ENCODE measurements around the gene ZNF837.
"Not testable (repeated sequence)": the region's sequence is repeated elsewhere in the genome, so short reads cannot be mapped to it uniquely, and the experiment has no call there.

The ZNF837 gene

DNA sequence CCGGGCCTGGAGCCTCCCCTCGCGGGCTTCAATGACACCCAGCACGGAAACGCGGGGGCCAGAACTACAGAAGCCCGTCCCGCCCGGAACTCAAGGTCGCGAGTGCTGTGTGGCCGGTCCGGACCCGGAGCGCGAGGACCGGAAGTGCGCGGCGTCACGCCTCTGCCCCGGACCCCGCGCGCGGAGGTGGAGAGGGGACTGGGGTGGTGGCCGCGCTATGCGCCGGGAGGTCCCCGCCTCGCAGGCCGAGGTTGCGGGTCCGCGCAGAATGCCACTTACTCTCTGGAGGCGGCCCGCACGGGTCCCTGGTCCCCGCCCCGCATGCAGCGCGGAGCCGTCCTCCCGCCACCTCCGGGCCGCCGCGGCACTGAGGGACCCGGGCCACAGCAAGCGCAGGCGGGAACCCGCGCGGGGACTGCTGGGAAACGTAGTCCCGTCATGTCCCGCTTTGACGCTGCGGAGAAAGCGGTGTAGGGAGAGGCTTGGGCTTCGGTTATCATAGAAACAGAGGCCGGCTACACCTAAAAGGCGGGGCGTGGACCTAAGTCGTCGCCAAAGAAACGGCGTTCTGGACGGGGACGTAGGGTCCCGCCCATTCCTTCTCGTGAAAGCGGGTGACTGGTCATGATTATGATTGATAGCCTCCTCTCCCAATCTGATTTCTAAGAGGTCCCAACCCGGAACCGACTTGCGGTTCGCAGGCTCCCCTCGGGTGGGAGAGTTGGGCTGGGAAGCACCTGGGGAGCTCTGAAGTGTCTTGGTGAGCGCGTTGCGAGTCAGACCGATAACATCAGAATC is at the start of gene ZNF837:
Gene ZNF837, minus strand, starts transcription at position 369 of the 798 bp plus-strand sequence. CDS start 11,698 bp downstream, outside the sequence.
- DNase-seq, result peak; percentile 97

DNA sequence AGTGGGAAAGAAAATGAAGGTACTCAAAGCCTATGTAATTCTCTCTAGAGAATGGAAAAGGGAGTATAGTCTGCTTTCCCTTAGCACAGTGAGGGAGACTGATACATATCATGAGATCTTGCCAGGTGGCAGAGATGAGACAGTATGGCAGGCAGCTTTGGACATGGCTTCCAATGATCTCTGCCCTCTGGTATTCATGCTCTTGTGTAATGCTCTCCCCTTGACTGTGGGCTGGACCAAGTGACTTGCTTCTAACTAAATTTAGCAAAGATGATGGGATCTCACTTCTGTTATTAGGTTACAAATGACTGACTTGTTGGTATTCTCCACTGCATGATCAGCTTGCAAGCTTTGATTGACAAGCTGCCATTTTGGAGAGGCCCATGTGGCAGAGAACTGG is 48.9 kb upstream of the ZNF837 start:
- DNase-seq, result no peak

DNA sequence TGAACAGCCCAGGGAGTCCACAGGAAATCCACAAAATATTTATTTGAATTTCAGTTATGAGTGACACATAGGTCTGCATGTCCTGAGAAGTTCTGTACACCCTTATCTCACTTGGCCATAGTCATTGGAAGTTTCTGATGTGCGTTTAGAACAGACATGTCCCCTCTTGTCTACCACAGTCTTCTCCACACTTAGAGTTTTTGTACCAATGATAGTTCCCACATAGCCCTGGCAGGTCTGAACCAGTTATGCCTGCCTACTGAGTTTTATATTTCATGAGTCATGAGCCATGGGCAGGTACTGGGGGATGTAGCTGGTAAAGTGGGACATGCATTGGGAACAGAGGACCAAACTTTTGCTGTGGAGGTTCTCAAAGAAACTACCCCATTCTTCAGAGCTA is 47.8 kb upstream of the ZNF837 start:
- DNase-seq, result no peak

DNA sequence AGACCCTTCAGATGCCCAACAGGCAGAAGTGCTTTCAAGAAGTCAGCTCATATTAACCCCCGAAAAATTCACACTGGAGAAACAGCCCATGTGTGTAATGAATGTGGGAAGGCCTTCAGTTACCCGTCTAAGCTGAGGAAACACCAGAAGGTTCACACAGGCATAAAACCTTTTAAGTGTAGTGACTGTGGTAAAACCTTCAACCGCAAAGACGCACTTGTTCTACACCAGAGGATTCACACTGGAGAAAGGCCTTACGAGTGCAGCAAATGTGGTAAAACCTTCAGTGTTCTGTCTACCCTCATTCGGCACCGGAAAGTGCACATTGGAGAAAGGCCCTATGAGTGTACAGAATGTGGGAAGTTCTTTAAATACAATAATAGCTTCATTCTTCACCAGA is 36.2 kb upstream of the ZNF837 start:
- DNase-seq, result no peak

DNA sequence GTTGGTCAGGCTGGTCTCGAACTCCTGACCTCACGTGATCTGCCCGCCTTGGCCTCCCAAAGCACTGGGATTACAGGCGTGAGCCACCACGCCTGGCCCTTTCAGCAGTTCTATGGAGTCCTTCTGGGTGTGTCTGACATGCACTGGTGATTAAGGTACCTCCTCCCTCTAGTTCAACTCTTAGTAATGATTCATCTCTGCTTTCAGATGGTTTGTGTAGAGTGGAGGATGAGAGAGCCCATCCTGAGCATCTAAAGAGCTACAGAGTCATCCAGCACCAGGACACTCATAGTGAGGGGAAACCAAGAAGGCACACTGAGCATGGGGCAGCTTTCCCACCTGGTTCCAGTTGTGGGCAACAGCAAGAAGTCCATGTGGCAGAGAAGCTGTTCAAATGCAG is 35.8 kb upstream of the ZNF837 start:
- DNase-seq, result no peak

DNA sequence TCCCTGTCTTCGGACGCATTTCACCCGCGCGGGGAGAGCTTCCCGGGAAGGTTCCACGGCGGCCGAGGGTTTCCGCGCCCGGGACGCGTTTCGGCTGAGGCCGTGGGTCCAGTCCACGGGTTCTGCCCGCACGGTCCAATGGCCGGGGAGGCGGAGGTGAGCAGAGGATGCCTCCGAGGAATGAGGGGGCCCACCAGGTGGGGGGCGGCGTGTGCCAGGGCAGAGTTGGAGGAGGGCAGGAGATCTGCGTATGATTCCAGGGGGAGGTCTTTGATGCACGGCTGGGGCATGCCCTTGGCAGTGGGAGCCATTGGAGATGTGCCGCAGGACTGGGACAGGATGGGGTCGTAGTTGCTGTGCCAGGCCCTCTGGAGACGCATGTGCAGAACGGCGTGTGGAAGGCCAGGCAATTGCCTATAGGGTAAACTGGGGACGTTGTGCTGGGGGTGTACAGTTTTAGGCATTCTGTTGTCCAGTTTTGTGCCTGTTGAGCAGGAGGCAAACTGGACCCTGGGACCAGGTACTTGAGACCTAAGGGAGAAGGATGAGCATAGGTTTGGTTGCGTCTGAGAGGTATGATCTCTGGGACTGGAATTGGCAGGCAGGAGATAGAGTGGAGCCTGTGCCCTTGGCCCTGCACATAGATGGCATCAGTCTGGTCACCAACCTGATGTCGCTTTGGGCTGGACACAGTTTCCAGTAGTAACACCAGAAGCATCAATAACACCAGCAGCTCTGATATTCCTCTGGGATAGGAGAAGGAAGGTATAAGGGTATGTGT is 28.4 kb upstream of the ZNF837 start:
- peak; percentile 61 for DNase-seq

DNA sequence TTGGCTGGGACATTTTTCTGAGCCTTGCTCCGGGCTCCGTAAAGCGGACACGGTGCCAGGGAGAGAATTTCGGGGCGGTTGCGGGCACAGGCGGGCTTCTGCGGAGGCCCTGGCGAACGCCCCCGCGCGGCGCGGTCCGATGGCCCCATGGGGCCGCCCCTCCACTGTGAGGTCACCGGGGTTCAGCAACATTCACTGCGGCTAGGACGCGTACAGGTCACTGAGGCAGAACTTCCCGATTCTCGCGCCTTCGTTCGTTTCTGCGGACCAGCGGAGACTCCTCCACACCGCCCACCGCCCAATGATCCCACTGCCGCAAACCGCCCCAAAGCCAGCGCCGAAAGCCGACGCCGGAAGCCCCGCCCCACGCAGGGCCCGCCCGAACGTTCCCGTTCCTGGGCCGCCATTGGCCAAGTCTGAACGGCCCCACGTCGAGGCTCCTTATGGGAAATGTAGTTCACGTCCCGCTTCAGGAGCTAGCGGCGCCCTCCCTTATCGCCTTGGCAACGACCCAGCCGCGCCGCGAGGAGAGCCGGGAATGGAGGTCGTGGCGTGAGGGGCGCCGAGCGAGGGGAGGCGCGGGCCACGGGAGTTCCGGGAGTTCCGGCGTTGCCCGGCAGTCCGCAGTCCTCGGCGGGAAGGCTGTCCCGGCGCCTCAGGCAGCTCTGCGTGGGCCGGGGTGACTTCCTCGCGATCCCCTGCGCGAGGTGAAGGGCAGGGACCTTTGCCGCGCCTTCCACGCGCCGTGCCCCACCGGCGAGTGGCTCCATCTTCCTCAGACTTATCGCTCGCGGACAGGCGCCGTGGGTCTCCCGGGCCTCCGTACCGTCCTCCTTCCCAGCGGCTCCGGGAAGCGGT is 27.6 kb upstream of the ZNF837 start, which contains the start of gene ZNF584:
Gene ZNF584, plus strand, starts transcription at position 498 of the 858 bp plus-strand sequence. CDS start 499 bp downstream, outside the sequence.
- peak; percentile 96 for DNase-seq

DNA sequence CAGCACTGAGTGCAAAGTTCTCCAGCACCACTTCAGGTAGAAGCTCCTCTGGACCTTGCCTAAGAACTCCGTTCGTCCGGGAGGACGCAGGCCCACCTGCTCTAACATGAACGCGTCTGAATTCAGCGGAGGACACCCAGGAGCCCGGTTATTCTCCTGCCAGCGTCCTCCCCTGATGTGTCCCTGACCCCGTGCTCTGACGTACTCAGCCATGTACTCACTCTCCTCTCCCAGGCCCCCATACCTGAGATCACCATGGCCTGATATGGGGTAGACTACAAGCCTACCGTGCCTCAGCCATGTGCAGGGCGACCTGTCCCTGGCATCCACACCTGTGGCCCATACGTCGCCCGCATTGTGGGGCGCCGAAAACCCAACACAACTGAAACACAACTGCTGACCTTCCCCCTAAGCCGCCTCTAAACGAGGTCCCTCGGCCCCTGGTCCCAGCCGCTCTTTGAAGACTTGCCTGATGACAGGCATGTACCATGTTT is 26.9 kb upstream of the ZNF837 start:
- DNase-seq, result peak; percentile 36

DNA sequence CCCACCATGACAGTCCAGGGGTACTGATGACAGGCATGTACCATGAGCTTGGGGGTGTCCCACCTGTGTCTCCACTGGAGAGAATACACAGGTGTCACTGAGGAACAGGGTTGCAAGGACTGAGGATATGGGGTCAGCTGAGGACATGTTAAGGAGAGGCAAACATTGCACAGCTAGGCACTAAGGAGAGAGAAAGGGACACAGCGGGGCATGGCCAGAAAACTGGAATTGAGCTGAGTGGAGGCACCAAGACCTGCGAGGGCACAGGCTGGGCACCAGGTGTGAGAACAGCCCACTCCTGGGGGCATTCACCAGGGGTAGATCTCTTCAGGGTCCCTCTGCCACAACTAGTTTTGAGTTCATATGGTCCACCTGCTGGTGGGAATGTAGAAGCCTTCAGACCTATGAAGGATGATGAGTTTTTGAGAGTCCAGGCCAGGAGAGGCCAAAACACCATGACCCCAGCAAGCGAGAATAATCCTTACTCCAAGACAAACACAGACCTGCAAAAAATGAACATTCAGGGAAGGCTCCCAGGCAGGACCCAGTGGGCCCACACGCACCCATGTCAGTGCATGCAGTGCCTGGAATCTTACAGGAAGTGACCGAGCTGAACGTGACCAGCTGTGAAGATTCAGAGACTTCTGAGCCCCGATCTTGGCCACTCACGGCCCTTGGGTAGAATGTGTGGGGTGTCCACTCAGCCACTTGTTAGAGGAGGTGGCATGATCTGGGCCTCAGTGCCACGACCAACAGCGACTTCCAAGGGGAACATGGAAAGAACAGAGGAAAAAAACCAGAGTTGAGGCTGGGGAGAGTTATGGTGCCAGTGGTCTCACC is 26.2 kb upstream of the ZNF837 start:
- DNase-seq, result no peak

DNA sequence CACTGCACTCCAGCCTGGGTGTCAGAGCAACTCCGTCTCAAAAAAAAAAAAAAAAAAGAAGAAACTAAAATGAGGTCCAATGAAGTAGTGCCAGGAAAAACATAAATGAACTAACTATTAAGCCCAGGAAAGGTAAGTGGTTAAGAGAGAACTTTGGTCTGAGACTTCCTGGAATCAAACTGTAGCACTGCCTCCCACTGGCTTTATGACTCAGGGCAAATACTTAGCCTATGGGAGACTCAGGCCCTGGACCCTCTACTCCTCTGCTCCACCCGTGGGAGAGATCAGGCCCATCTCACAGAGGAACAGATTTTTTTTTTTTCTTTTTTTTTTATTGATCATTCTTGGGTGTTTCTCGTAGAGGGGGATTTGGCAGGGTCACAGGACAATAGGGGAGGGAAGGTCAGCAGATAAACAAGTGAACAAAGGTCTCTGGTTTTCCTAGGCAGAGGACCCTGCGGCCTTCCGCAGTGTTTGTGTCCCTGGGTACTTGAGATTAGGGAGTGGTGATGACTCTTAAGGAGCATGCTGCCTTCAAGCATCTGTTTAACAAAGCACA is 23.2 kb upstream of the ZNF837 start:
- DNase-seq, result not testable (repeated sequence)

DNA sequence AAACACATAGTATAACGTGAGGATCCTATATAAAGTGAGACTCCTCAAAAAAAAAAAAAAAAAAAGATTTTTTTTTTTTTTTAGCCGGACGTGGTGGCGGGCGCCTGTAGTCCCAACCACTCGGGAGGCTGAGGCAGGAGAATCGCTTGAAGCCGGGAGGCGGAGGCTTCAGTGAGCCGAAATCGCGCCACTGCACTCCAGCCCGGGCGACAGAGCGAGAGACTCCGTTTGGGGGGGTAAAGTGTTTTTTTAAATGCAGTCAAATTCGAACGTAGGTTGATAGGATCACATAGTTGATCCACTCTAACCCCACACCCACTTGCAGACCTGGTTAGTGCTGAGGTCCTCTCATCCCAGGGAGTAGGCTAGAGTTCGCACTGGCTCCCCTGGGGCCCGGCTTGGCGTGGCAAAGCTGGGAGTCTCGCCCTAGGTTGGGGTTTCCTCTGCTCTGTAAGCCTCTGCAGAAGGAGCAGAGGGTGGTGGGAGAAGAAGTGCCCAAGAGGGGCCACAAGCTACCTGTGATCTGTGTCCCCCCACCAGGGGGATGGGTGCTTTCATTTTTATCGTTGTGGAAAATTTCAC is 21.1 kb upstream of the ZNF837 start:
- no peak for DNase-seq

DNA sequence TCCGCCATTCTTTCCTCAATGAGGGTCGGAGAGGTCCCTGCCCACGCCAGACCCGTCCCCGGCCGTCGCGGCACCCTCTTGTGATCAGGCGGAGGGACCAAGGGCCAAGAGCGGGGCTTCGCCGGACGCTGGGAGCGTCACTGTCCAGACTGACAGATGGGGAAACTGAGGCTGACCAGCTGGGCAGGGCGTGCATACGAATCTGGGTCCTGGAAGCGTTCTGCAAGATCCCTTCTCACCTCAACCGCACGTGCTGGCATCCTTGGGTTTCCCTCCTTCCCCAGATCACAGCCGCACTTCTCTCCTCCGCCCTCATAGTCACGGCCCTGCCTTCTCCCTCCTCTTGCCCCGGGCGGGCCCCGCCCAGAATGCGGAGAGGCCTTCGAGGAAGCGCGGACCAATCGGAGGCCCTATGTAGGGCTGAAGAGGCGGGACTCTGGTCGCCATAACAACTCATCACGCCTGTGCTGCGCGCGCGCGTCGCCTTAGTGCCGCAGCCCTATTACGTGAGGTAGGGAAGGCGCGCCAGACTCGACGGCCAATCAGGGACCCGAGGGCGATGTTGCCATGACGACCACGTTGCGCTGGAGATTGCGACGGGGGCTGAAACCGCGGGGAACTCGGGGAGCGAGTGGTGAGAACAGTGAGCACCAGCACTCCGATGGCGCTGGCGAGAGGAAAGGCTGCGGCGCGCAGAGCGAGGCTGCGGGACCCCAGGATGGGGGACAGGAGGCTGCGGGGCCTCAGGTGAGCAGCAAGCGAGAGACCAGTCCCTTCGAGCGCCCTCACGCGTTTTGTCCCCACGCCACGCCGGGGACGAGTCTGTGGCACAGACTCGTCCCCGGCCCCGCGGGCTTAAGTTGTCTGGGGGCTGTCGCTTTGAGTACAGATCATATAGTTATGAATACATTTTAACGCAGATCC is 20.3 kb upstream of the ZNF837 start:
- DNase-seq, result peak; percentile 99

DNA sequence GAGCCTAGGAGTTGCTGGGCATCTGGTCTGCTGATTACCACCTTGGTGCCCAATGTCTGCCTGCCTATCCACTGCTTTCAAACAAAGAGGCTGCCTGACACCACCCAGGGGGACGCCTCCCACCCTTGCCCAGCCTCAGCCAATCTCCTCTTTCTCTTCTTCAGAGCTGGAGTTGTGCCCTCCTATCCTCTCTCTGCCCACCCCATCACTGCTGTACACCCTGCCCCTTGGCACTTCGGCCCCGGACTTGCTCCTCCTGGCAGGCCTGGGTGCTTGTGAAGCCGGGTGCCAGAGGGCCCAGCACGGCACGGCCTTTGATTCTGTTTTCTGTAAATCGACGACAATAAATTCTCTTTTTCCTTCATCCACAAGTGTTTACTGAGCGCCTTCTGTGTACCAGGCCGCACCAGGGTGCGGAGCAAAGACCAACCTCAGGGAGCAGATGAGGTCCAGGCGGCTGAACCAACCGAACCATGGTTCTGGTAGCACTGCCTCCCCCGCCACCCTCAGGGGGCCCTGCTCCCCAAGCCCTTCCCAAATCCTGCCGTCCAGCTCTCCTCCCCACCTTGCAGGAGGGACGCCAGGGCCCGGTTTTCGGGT is 19.6 kb upstream of the ZNF837 start:
- no peak for DNase-seq

DNA sequence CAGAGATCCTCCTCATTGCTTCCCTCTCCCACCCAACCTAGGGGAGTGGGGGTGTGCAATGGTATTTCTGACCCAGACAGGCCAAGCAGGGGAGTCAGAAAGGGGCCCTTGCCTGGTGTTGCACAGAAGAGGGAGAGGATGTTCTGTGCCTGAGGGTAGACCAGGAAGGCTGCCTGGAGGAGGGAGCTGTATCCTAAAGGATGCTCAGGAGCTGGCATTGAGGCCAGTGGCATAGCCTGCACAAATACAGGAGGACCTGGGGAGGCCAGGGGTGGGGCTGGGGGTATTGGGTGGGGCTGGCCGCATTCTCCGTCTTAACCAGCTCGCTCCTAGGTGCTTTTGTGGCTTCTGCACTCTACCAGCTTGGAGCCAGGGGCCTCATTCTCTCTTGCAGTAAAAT is 19.1 kb upstream of the ZNF837 start:
- no peak for DNase-seq

DNA sequence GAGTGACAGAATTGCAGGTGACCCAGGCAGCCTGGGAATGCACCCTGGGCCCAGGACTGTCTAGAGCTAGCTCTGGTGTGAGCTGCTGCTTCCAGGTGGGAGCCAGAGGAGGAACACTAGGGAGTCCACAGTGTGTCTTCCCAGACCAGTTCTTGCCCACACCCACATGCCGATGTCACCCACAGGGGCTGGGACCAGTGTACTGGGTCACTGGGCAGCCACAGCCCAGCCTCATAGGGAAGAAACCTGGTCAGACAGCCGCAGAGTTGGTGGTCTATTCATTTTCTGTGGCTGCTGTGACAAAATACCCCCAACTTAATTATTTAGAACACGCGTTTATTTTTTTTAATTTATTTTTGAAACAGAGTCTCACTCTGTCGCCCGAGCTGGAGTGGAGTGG is 17.7 kb upstream of the ZNF837 start:
- no peak for DNase-seq

DNA sequence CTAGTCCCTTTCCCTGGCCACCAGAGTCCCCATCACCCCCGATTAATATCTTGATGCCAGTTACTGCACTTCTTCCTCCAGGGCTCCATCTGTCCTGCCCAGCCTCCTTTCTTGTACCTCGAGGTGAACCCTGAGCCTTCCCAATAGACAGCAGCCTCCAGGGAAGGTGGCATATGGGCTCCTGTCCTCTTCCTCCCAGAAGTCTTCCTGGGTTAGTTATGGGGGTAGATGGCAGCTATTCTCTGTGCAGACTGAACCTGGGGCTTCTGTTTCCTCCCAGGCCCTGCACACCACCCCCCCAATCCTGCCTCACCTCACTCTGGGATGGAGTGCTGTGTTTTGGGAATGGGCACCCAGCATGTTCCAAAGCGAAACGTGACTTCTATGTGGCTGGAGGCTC is 17.3 kb upstream of the ZNF837 start:
- DNase-seq, result no peak

DNA sequence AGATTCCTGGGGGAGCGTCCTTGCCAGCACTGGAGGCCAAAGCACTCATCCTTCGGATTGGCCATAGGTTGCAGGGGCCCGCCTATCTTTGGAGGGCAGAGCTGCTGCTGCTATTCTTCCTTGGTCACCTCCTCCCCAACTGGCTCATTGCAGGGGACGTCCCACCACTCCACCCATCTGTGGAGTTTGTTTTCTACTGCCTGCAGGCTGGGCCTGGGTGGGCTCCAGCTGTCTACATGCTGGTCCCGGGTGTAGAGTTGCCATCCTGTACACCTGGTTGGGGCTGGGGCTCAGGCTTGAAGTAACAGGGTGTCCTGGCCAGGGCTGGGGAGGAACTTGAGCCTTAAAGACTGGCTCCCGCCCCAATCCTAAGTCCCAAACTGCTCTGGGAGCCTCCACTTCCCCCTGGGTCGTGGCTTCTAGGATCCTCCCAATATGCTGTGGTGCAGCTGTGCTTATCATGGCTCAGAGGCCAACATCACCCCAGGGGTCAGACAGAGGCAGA is 16.8 kb upstream of the ZNF837 start:
- no peak for DNase-seq

DNA sequence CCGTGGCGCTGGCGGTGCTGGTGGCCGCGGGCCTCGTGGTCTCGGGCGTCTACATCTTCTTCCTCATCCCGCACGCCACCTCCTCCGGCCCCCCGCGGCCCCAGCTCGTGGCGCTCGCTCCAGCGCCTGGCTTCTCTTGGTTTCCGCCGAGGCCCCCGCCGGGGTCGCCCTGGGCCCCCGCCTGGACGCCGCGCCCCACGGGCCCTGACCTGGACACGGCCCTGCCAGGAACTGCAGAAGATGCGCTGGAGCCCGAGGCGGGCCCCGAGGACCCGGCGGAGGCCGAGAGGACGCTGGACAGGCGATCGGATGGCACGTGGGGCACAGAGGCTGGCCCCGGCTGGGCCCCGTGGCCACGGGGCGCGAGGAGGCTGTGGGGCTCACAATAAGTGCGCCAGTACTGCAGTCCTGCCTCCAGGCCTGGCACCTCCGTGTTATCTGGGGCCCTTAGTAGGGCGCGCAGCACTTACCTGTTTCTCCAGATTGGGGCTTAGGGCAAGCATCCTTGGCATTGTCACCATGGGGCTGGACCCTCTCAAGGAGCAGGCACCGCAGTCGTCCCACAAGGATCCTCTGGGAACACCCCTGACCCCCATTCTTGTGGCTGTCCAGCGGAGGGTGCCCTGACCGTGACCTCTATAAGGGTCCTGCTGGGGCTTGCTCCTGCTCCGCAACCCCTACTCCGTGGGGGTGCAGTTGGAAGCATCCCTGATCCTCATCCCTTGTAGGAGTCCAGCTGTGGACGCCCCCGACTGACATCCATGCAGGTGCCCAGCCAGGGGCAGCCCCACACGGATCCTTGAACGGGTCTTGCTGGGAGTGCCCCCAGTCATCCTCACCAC is 16.1 kb upstream of the ZNF837 start:
- DNase-seq, result no peak

All from stimulated activated CD8-positive, alpha-beta memory T cell treated with anti-CD3 and anti-CD28 coated beads, Interleukin-4, amount 100 ng/mL, for 48 hours (primary cell).